GM12878 (cell line): Measurements from ENCODE around the gene PITPNC1. TPM values are rescaled to one million over a fixed set of nuclear protein-coding genes. Genes with fewer than 3 reads are reported as not detected.
"Not testable (repeated sequence)": the region's sequence is repeated elsewhere in the genome, so short reads cannot be mapped to it uniquely, and the experiment has no call there.

Source experiments
- ATAC-seq: fragments of 200-7000 bp; cut with Tn5 transposase; 3 replicates; pipeline ENCODE4 v1.9.1; 2020; ENCODE audit warnings: mild to moderate bottlenecking, moderate library complexity
- BruUV-seq: library from RNA; stranded (reverse); fragments of 400-500 nt; replicated peaks from 2 replicates; lab custom pipeline; 2021; lab: Mats Ljungman, UMichigan
- CTCF ChIA-PET: fragments of 300-600 bp; sonication (Branson Sonifier 250); formaldehyde crosslinking; extraction: SDS; loops from one replicate; lab custom pipeline; 2021; ENCODE audit warnings: inconsistent platforms; lab: Yijun Ruan, JAX
- POLR2A ChIA-PET: fragments of 350-600 bp; formaldehyde crosslinking; extraction: SDS; loops from one replicate; lab custom pipeline; 2021; ENCODE audit warnings: inconsistent platforms; lab: Charles Lee
- RAD21 ChIA-PET: fragments of 300-600 bp; sonication (Branson Sonifier 250); formaldehyde crosslinking; loops from one replicate; lab custom pipeline; 2023; ENCODE audit warnings: antibody characterized with exemption; ENCODE audit not compliant: unreplicated experiment; lab: Charles Lee
- SMC1A ChIA-PET: fragments of 300-600 bp; sonication (Branson Sonifier 250); formaldehyde crosslinking; loops from one replicate; lab custom pipeline; 2023; ENCODE audit not compliant: unreplicated experiment, uncharacterized antibody; lab: Charles Lee
- DNase-seq: peaks from one replicate; pipeline ENCODE4 v3.0.0-alpha.2; 2011; ENCODE audit warnings: low read depth, low spot score
- FAIRE-seq: peaks from 3 replicates; lab custom pipeline; 2011; peaks lifted over from hg19 to GRCh38; lab: Jason Lieb, UNC
- H2AFZ ChIP-seq: 2 replicates; pipeline ENCODE4 v1.6.0; 2011; ENCODE audit warnings: low read depth, low read length, control low read depth; ENCODE audit not compliant: control insufficient read depth
- H3K27ac ChIP-seq: 2 replicates; pipeline ENCODE4 v1.5.1; 2011; ENCODE audit warnings: control low read depth; ENCODE audit not compliant: control insufficient read depth, insufficient read depth
- H3K27me3 ChIP-seq, 2 experiments: replicated peaks in 1 of 2; 2 replicates each; pipeline versions ENCODE4 v1.6.0 to v1.6.1; 2011; ENCODE audit warnings: low read length in 1 of 2; ENCODE audit not compliant: control insufficient read depth in 2 of 2, insufficient read depth in 2 of 2
- H3K36me3 ChIP-seq, 2 experiments: 2 replicates each; pipeline ENCODE4 v1.5.1; 2011; ENCODE audit warnings: low read length in 1 of 2; ENCODE audit not compliant: control insufficient read depth in 2 of 2, insufficient read depth in 2 of 2
- H3K4me1 ChIP-seq: 2 replicates; pipeline ENCODE4 v1.6.1; 2011; ENCODE audit warnings: mild to moderate bottlenecking, low read length, moderate library complexity, mixed read lengths; ENCODE audit not compliant: control insufficient read depth, insufficient read depth
- H3K4me2 ChIP-seq: 2 replicates; pipeline ENCODE4 v1.6.0; 2011; ENCODE audit warnings: control low read depth; ENCODE audit not compliant: control insufficient read depth, insufficient read depth
- H3K4me3 ChIP-seq: fragments of 200-600 bp; sonication (generic); 2 replicates; pipeline ENCODE4 v1.5.1; 2016
- H3K79me2 ChIP-seq: 2 replicates; pipeline ENCODE4 v1.6.0; 2011; ENCODE audit warnings: low read length; ENCODE audit not compliant: control insufficient read depth, insufficient read depth
- H3K9ac ChIP-seq: 2 replicates; pipeline ENCODE4 v1.8.0; 2011; ENCODE audit warnings: low read length, control low read depth, mixed read lengths; ENCODE audit not compliant: control insufficient read depth, insufficient read depth
- H3K9me3 ChIP-seq: replicated peaks from 3 replicates; pipeline ENCODE4 v1.5.1; 2011; ENCODE audit warnings: mild to moderate bottlenecking, low read length; ENCODE audit not compliant: control insufficient read depth, insufficient read depth
- H4K20me1 ChIP-seq: 2 replicates; pipeline ENCODE4 v1.6.0; 2011; ENCODE audit not compliant: control insufficient read depth, insufficient read depth
- ASH2L ChIP-seq: fragments of 300-600, 200-600 bp; sonication (generic); IDR thresholded peaks from 2 replicates; pipeline ENCODE4 v1.6.1; 2017; ENCODE audit warnings: low read depth, mild to moderate bottlenecking, borderline replicate concordance
- CHD1 ChIP-seq: IDR thresholded peaks from 2 replicates; pipeline ENCODE4 v1.6.1; 2012; ENCODE audit warnings: low read depth, low read length, improper control_type of control experiment
- MAX ChIP-seq: IDR thresholded peaks from 2 replicates; pipeline ENCODE4 v1.6.1; 2012; ENCODE audit warnings: low read depth, low read length, improper control_type of control experiment
- NR2C1 ChIP-seq: fragments of 450-650 bp; IDR thresholded peaks from 2 replicates; pipeline ENCODE4 v1.6.1; 2017; ENCODE audit warnings: antibody characterized with exemption, mild to moderate bottlenecking, moderate library complexity
- YBX1 ChIP-seq: fragments of 450-650 bp; IDR thresholded peaks from 2 replicates; pipeline ENCODE4 v1.6.1; 2016; ENCODE audit warnings: antibody characterized with exemption
- WGBS: methylation state at CpG from one replicate; pipeline ENCODE4 v1.1.6; 2016; ENCODE audit warnings: low lambda C conversion rate; ENCODE audit not compliant: insufficient replicate concordance, insufficient coverage; ENCODE audit errors: missing lambda C conversion rate; 5-methylcytosine and 5-hydroxymethylcytosine counted together
- in situ Hi-C: fragments of 300-500 bp; cut with MboI; formaldehyde crosslinking; loops from 9 replicates; pipeline ENCODE4 v1.14.3; 2018; ENCODE audit warnings: mixed read lengths
- intact Hi-C: fragments of 100-400 bp; cut with micrococcal nuclease; formaldehyde crosslinking; loops from one replicate; pipeline ENCODE4 v1.14.2; 2022; ENCODE audit not compliant: unreplicated experiment
- polyA plus RNA-seq, 11 experiments: library from polyadenylated mRNA; depleted of rRNA in 4 of 11; unstranded in 6 of 11; stranded (reverse) in 5 of 11; fragments of >200 nt; fragmentation: Nextera tagmentation in 4 of 11; fragmentation: Illumina TruSeq in 1 of 11; extraction: Ambion mirVana in 4 of 11; extraction: Trizol in 1 of 11; gene quantifications; 1 replicate in 1 of 11; 2 replicates in 10 of 11; pipeline versions ENCODE4 v1.2.1 to v1.2.3, GENCODE V29; 2011 to 2016; ENCODE audit warnings: inconsistent platforms in 2 of 11, missing spikeins in 2 of 11, low read depth in 1 of 11
- total RNA-seq, 4 experiments: library from RNA; depleted of rRNA in 3 of 4; stranded (reverse); fragments of >200 nt in 3 of 4; fragmentation: Illumina TruSeq in 1 of 4; extraction: Trizol in 1 of 4; gene quantifications; 2 replicates each; pipeline versions ENCODE4 v1.2.1 to v1.2.3, GENCODE V29; 2013 to 2021
- TF ChIP-seq, protein P1 (sequence below): IDR thresholded peaks from 2 replicates; pipeline ENCODE4 v1.6.1; 2012; ENCODE audit warnings: mild to moderate bottlenecking, low read depth, low read length

The PITPNC1 gene
- total and polyA plus RNA-seq, 10 of the 15 experiments (the other 5 are each of a cell fraction or from before 2014, with no cell fraction given) = 12.2 to 62.4 (median 47.3) TPM

- TF ChIP-seq, protein P1, sequence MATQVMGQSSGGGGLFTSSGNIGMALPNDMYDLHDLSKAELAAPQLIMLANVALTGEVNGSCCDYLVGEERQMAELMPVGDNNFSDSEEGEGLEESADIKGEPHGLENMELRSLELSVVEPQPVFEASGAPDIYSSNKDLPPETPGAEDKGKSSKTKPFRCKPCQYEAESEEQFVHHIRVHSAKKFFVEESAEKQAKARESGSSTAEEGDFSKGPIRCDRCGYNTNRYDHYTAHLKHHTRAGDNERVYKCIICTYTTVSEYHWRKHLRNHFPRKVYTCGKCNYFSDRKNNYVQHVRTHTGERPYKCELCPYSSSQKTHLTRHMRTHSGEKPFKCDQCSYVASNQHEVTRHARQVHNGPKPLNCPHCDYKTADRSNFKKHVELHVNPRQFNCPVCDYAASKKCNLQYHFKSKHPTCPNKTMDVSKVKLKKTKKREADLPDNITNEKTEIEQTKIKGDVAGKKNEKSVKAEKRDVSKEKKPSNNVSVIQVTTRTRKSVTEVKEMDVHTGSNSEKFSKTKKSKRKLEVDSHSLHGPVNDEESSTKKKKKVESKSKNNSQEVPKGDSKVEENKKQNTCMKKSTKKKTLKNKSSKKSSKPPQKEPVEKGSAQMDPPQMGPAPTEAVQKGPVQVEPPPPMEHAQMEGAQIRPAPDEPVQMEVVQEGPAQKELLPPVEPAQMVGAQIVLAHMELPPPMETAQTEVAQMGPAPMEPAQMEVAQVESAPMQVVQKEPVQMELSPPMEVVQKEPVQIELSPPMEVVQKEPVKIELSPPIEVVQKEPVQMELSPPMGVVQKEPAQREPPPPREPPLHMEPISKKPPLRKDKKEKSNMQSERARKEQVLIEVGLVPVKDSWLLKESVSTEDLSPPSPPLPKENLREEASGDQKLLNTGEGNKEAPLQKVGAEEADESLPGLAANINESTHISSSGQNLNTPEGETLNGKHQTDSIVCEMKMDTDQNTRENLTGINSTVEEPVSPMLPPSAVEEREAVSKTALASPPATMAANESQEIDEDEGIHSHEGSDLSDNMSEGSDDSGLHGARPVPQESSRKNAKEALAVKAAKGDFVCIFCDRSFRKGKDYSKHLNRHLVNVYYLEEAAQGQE = no peak
- no peak for TF ChIP-seq ASH2L
These were observed 26.0 kb downstream of the PITPNC1 start (continued) for GRCh38 chr17:67403065-67403464.

GRCh38 chr17:67403483-67403882, 26.4 kb downstream of the PITPNC1 start:
- no peaks in the 10 kb centered on the region for H4K20me1 ChIP-seq
- H3K4me2 ChIP-seq = no peak overlapping the region
- peaks cover 18% of the 10 kb centered on the region for H3K4me1 ChIP-seq
- ChIA-PET CTCF (no interaction called here), RAD21 (no interaction called here), POLR2A (no interaction called here), SMC1A (no interaction called here)
- H3K79me2 ChIP-seq = peaks cover 33% of the 10 kb centered on the region
- no peak overlapping the region for H3K27ac ChIP-seq
- no peaks in the 10 kb centered on the region for H3K36me3 ChIP-seq
- no peak for DNase-seq
- H3K9me3 ChIP-seq = no peaks in the 10 kb centered on the region
- TF ChIP-seq CHD1 (no peak), YBX1 (no peak), NR2C1 (no peak), MAX (no peak)
- intact Hi-C loops = no loop called here
- WGBS = 48% methylated on average over 6 of the region's 6 CpGs
- no peak for FAIRE-seq
- no peak for ATAC-seq
- H3K4me3 ChIP-seq = 0 out of 2 replicates have a peak overlapping the region, but pooled peaks have one; percentile 5
- H2AFZ ChIP-seq = no peak overlapping the region
- no peaks in the 10 kb centered on the region for H3K27me3 ChIP-seq
- H3K9ac ChIP-seq = no peak overlapping the region
- no TSS peak for BruUV-seq
- in situ Hi-C loops = no loop called here

DNA sequence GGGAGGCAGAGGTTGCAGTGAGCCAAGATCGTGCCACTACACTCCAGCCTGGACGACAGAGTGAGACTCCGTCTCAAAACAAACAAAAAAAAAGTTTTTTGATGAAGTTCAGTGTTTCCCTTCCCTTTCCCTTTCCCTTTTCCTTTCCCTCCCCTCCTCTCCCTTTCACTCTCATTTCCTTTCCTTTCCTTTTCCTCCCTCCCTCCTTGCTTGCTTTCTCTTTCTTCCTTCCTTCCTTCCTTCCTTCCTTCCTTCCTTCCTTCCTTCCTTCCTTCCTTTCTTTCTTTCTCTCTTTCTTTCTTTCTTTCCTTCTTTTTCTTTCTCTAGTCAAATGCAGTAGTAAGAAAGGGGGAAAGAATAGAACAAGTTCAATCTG, 31.4 kb downstream of the PITPNC1 start:
- H3K4me1 ChIP-seq, H3K9me3 ChIP-seq, DNase-seq, H3K4me2 ChIP-seq, H3K9ac ChIP-seq, POLR2A ChIA-PET, intact Hi-C loops, H3K27ac ChIP-seq, H2AFZ ChIP-seq, H4K20me1 ChIP-seq, H3K36me3 ChIP-seq, ATAC-seq, BruUV-seq, in situ Hi-C loops, H3K4me3 ChIP-seq, H3K27me3 ChIP-seq, FAIRE-seq: not testable (repeated sequence)
- peaks cover 15% of the 10 kb centered on the region for H3K79me2 ChIP-seq
- 94% methylated on average over 3 of the region's 3 CpGs for WGBS
- ChIA-PET SMC1A (interaction anchor here (1.3 kb wide), 1 partner anchor 12 kb away, joined by 4 read pairs; no protein-coding TSS in a partner anchor), CTCF (interaction anchor here (1.0 kb wide), 1 partner anchor 11 kb away, joined by 3 read pairs; no protein-coding TSS in a partner anchor), RAD21 (interaction anchor here (0.6 kb wide), 1 partner anchor 177 kb away, joined by 3 read pairs; no protein-coding TSS in a partner anchor)
